HepG2 (cell line): ENCODE results near the gene CCDC86. TPM values are rescaled to one million over a fixed set of nuclear protein-coding genes. Genes with fewer than 3 reads are reported as not detected.
A peak's percentile ranks its signal among the peaks of the same experiment; 100 is the strongest.

Source experiments
- DNMT3B ChIP-seq: conservative IDR thresholded peaks from 2 replicates; pipeline ENCODE4 v1.6.1; 2016; ENCODE audit warnings: missing biosample characterization, control low read depth
- EHMT2 ChIP-seq: fragments of 200-600 bp; sonication (generic); IDR thresholded peaks from 2 replicates; pipeline ENCODE4 v1.7.0; 2017; ENCODE audit warnings: antibody characterized with exemption, low read depth, low read length, borderline replicate concordance
- GZF1 ChIP-seq: sonication (generic); formaldehyde crosslinking; IDR thresholded peaks from 2 replicates; pipeline ENCODE4 v1.5.1; 2020; ENCODE audit warnings: mild to moderate bottlenecking, missing genetic modification reagents
- KMT2A ChIP-seq: sonication (generic); formaldehyde crosslinking; IDR thresholded peaks from 2 replicates; pipeline ENCODE4 v1.4.0; 2020; ENCODE audit warnings: missing genetic modification reagents
- MAF1 ChIP-seq: sonication (generic); formaldehyde crosslinking; IDR thresholded peaks from 2 replicates; pipeline ENCODE4 v1.5.0; 2020; ENCODE audit warnings: missing genetic modification reagents, borderline replicate concordance
- MAFF ChIP-seq: IDR thresholded peaks from 2 replicates; pipeline ENCODE4 v1.6.1; 2011; ENCODE audit warnings: low read depth, low read length, improper control_type of control experiment
- MEIS1 ChIP-seq: sonication (generic); formaldehyde crosslinking; IDR thresholded peaks from 2 replicates; pipeline ENCODE4 v1.9.0; 2021; ENCODE audit warnings: mild to moderate bottlenecking, missing genetic modification reagents, moderate library complexity, borderline replicate concordance
- NFATC3 ChIP-seq: sonication (generic); formaldehyde crosslinking; IDR thresholded peaks from 2 replicates; pipeline ENCODE4 v1.5.1; 2020; ENCODE audit warnings: mild to moderate bottlenecking, missing genetic modification reagents
- NFKB2 ChIP-seq: sonication (generic); formaldehyde crosslinking; IDR thresholded peaks from 2 replicates; pipeline ENCODE4 v1.4.0; 2020; ENCODE audit warnings: missing genetic modification reagents, borderline replicate concordance
- NKX3-1 ChIP-seq: sonication (generic); formaldehyde crosslinking; IDR thresholded peaks from 2 replicates; pipeline ENCODE4 v1.5.0; 2020; ENCODE audit warnings: missing genetic modification reagents
- PLSCR1 ChIP-seq: sonication (generic); formaldehyde crosslinking; IDR thresholded peaks from 2 replicates; pipeline ENCODE4 v1.5.0; 2020; ENCODE audit warnings: missing genetic modification reagents, mild to moderate bottlenecking, borderline replicate concordance
- RBM22 ChIP-seq: fragments of 200-400 bp; formaldehyde crosslinking; optimal IDR thresholded peaks from 2 replicates; pipeline ENCODE3; 2017; ENCODE audit warnings: mild to moderate bottlenecking, low read length, moderate library complexity
- TFE3 ChIP-seq: IDR thresholded peaks from 2 replicates; pipeline ENCODE4 v1.6.1; 2016
- TGIF2 ChIP-seq: IDR thresholded peaks from 2 replicates; pipeline ENCODE4 v1.6.1; 2016; ENCODE audit warnings: control low read depth, missing compliant biosample characterization
- ZEB1 ChIP-seq: IDR thresholded peaks from 2 replicates; pipeline ENCODE4 v1.6.1; 2012; ENCODE audit warnings: mild to moderate bottlenecking, low read depth, inconsistent platforms; ENCODE audit not compliant: insufficient replicate concordance
- ZFY ChIP-seq: sonication (generic); formaldehyde crosslinking; IDR thresholded peaks from 2 replicates; pipeline ENCODE4 v1.4.0; 2020; ENCODE audit warnings: missing genetic modification reagents
- ZNF570 ChIP-seq: sonication (generic); formaldehyde crosslinking; IDR thresholded peaks from 2 replicates; pipeline ENCODE4 v1.4.0; 2020; ENCODE audit warnings: mild to moderate bottlenecking, missing genetic modification reagents, borderline replicate concordance
- ZNF670 ChIP-seq: sonication (generic); formaldehyde crosslinking; IDR thresholded peaks from 2 replicates; pipeline ENCODE4 v1.8.0; 2022; ENCODE audit warnings: mild to moderate bottlenecking, missing genetic modification reagents, borderline replicate concordance
- ZSCAN12 ChIP-seq: sonication (generic); formaldehyde crosslinking; IDR thresholded peaks from 2 replicates; pipeline ENCODE4 v1.9.0; 2021; ENCODE audit warnings: mild to moderate bottlenecking, missing genetic modification reagents
- polyA plus RNA-seq, 8 experiments: library from polyadenylated mRNA; depleted of rRNA in 3 of 8; stranded (reverse) in 7 of 8; unstranded in 1 of 8; fragments of >200 nt; fragmentation: Illumina TruSeq in 4 of 8; extraction: Trizol in 4 of 8; gene quantifications; 2 replicates each; pipeline versions ENCODE4 v1.2.1 to v1.2.3, GENCODE V29; 2011 to 2016; ENCODE audit warnings: low read depth in 4 of 8, missing spikeins in 1 of 8, mixed read lengths in 1 of 8; ENCODE audit not compliant: insufficient read depth in 1 of 8
- total RNA-seq, 5 experiments: library from RNA; depleted of rRNA; stranded (reverse); fragments of >200 nt; fragmentation: Illumina TruSeq; extraction: Trizol; gene quantifications; 2 replicates each; pipeline ENCODE4 v1.2.3, GENCODE V29; 2016; ENCODE audit warnings: low read depth in 1 of 5
- TF ChIP-seq, protein P1 (sequence below), 2 experiments: sonication (generic) in 1 of 2; formaldehyde crosslinking in 1 of 2; IDR thresholded peaks; 2 replicates each; pipeline versions ENCODE4 v1.4.0 to v1.6.1; 2016 to 2020; ENCODE audit warnings: borderline replicate concordance in 1 of 2, low read depth in 1 of 2, mild to moderate bottlenecking in 1 of 2, missing genetic modification reagents in 1 of 2
- TF ChIP-seq, protein P2 (sequence below): sonication (generic); formaldehyde crosslinking; IDR thresholded peaks from 2 replicates; pipeline ENCODE4 v1.8.0; 2022; ENCODE audit warnings: mild to moderate bottlenecking, missing genetic modification reagents, moderate library complexity
- TF ChIP-seq, protein P3 (sequence below): sonication (generic); formaldehyde crosslinking; IDR thresholded peaks from 2 replicates; pipeline ENCODE4 v1.4.0; 2020; ENCODE audit warnings: missing genetic modification reagents

CCDC86 gene
- total and polyA plus RNA-seq, 2 of the 13 experiments (the other 11 are each of a cell fraction or from before 2014, with no cell fraction given): 33.8 to 37.6 TPM

- TF ChIP-seq, protein P1, sequence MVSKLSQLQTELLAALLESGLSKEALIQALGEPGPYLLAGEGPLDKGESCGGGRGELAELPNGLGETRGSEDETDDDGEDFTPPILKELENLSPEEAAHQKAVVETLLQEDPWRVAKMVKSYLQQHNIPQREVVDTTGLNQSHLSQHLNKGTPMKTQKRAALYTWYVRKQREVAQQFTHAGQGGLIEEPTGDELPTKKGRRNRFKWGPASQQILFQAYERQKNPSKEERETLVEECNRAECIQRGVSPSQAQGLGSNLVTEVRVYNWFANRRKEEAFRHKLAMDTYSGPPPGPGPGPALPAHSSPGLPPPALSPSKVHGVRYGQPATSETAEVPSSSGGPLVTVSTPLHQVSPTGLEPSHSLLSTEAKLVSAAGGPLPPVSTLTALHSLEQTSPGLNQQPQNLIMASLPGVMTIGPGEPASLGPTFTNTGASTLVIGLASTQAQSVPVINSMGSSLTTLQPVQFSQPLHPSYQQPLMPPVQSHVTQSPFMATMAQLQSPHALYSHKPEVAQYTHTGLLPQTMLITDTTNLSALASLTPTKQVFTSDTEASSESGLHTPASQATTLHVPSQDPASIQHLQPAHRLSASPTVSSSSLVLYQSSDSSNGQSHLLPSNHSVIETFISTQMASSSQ (IDR thresholded peaks at IDR 0.05; ENCODE audit: low read depth): no peak
- TF ChIP-seq, protein P1 (CRISPR knock-in tag; IDR thresholded peaks at IDR 0.05; ENCODE audit: borderline replicate concordance): peak; percentile 76; the same call in 1 of the 2 replicates
- TF ChIP-seq NKX3-1 (CRISPR knock-in tag): no peak
- no peak for TF ChIP-seq RBM22
- TF ChIP-seq TGIF2 (CRISPR knock-in tag): no peak
- TF ChIP-seq, protein P2, sequence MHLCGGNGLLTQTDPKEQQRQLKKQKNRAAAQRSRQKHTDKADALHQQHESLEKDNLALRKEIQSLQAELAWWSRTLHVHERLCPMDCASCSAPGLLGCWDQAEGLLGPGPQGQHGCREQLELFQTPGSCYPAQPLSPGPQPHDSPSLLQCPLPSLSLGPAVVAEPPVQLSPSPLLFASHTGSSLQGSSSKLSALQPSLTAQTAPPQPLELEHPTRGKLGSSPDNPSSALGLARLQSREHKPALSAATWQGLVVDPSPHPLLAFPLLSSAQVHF (CRISPR knock-in tag): no peak
- no peak for TF ChIP-seq GZF1
- TF ChIP-seq MAFF: no peak
- TF ChIP-seq MEIS1 (CRISPR knock-in tag): peak; percentile 32; the same call in 1 of the 2 replicates
- TF ChIP-seq, protein P3, sequence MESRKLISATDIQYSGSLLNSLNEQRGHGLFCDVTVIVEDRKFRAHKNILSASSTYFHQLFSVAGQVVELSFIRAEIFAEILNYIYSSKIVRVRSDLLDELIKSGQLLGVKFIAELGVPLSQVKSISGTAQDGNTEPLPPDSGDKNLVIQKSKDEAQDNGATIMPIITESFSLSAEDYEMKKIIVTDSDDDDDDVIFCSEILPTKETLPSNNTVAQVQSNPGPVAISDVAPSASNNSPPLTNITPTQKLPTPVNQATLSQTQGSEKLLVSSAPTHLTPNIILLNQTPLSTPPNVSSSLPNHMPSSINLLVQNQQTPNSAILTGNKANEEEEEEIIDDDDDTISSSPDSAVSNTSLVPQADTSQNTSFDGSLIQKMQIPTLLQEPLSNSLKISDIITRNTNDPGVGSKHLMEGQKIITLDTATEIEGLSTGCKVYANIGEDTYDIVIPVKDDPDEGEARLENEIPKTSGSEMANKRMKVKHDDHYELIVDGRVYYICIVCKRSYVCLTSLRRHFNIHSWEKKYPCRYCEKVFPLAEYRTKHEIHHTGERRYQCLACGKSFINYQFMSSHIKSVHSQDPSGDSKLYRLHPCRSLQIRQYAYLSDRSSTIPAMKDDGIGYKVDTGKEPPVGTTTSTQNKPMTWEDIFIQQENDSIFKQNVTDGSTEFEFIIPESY (CRISPR knock-in tag): no peak
- no peak for TF ChIP-seq ZSCAN12 (CRISPR knock-in tag)
- TF ChIP-seq DNMT3B (CRISPR knock-in tag): no peak
- TF ChIP-seq KMT2A (CRISPR knock-in tag): no peak
- no peak for TF ChIP-seq PLSCR1 (CRISPR knock-in tag)
- no peak for TF ChIP-seq ZFY (CRISPR knock-in tag)
- TF ChIP-seq NFATC3 (CRISPR knock-in tag): no peak
- peak; percentile 68; the same call in 1 of the 2 replicates for TF ChIP-seq TFE3 (CRISPR knock-in tag)
- no peak for TF ChIP-seq NFKB2 (CRISPR knock-in tag)
- TF ChIP-seq ZEB1: no peak
- TF ChIP-seq EHMT2: no peak
- TF ChIP-seq ZNF570 (CRISPR knock-in tag): no peak
- no peak for TF ChIP-seq ZNF670 (CRISPR knock-in tag)
- TF ChIP-seq MAF1 (CRISPR knock-in tag): no peak
Measured at GRCh38 chr11:60844870-60845221, 2.9 kb downstream of the CCDC86 start (continued).
